ENCODE results near the gene DLEC1.

DLEC1 gene

DNA sequence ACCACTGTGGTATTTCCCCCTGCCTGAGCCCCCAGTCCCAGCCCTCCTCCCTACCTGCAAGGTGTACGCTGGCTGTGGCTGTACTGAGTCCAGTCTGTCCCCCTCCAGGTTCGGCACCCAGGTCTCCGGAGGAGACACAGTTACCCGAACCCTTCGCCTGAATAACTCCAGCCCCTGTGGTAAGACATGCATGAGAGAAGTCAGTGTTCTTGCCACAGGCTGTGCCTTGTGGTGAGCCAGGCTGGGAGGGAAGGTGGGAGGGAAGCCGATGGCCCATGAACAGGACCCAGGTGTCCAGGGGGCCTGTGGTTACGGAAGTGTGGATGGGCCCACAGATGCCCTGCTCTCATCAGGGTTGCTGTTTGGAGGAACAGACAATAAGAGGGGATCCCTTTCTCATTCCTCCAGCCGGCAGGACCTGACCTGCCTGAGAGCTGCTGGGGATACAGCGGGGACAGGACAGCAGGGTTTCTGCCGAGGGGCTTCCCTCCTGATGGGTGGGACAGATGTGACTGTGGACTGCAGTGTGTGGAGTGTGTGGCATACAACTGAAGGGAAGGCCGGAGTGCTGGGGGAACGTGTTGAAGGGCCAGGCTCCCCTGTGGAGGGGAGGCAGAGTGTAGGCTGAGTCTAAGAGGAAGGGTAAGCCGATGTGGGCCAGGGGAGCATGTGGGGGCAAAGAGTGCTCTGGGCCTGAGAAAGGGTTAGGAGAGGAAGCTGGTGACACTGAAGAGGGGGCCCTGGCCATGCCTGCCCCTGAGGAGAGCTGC is 76.1 kb downstream of the DLEC1 start:
- TF ChIP-seq TAF1 (IDR thresholded peaks at IDR 0.05; ENCODE audit: borderline replicate concordance, insufficient read depth, low read length) = no peak
- TF ChIP-seq FOXP2 (optimal IDR thresholded peaks at IDR 0.05; ENCODE audit: borderline replicate concordance, extremely low read depth, extremely low read length, insufficient read depth) = no peak
- no peak for TF ChIP-seq POLR2AphosphoS5 (IDR thresholded peaks at IDR 0.05; ENCODE audit: low read depth, low read length)
- TF ChIP-seq SIN3A (IDR thresholded peaks at IDR 0.05; ENCODE audit: borderline replicate concordance, insufficient read depth, low read length) = no peak
- TF ChIP-seq, protein P1, sequence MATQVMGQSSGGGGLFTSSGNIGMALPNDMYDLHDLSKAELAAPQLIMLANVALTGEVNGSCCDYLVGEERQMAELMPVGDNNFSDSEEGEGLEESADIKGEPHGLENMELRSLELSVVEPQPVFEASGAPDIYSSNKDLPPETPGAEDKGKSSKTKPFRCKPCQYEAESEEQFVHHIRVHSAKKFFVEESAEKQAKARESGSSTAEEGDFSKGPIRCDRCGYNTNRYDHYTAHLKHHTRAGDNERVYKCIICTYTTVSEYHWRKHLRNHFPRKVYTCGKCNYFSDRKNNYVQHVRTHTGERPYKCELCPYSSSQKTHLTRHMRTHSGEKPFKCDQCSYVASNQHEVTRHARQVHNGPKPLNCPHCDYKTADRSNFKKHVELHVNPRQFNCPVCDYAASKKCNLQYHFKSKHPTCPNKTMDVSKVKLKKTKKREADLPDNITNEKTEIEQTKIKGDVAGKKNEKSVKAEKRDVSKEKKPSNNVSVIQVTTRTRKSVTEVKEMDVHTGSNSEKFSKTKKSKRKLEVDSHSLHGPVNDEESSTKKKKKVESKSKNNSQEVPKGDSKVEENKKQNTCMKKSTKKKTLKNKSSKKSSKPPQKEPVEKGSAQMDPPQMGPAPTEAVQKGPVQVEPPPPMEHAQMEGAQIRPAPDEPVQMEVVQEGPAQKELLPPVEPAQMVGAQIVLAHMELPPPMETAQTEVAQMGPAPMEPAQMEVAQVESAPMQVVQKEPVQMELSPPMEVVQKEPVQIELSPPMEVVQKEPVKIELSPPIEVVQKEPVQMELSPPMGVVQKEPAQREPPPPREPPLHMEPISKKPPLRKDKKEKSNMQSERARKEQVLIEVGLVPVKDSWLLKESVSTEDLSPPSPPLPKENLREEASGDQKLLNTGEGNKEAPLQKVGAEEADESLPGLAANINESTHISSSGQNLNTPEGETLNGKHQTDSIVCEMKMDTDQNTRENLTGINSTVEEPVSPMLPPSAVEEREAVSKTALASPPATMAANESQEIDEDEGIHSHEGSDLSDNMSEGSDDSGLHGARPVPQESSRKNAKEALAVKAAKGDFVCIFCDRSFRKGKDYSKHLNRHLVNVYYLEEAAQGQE (IDR thresholded peaks at IDR 0.05; ENCODE audit: insufficient read depth in 1 of 2, low read depth in 2 of 2, low read length in 2 of 2) = no peak

DNA sequence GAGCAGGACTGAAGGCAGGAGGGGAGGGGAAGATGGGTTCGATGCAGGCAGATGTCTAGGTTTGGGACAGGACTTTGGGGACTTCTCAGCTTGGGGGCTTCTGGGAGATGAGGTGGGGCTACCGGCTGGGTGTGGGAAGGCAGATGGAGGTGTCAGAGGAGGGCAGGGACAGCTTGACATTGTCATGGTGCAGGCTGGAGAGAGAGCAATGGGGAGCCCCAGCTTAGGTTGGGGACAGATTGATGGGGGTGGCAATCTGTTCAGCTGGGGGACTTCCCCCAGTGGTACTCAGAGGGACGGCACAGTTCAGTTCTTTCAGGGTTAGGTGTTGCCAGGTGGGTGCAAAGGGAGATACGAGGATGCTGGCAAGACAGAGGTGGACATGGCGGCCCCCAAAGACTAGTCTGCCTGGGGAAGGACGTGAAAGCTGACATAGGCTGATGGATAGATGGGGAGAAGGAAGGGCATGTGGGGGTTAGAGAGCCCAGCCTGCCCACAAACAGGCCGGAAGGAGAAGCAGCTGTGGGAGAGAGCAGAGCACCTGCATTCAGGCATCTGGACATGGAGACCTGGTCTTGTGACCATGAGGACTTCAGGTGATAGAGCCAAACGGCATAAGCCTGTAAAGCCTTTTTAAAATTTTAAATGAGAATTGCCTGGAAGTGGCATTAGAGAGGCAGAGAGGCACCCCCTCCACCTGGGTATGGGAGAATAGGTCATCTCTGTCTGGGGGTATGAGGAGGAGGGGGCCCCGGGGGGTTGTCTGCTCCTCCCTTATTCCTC is 76.8 kb downstream of the DLEC1 start:
- TF ChIP-seq, protein P1 (IDR thresholded peaks at IDR 0.05; ENCODE audit: insufficient read depth in 1 of 2, low read depth in 2 of 2, low read length in 2 of 2) = no peak
- no peak for TF ChIP-seq FOXP2 (optimal IDR thresholded peaks at IDR 0.05; ENCODE audit: borderline replicate concordance, extremely low read depth, extremely low read length, insufficient read depth)
- TF ChIP-seq SIN3A (IDR thresholded peaks at IDR 0.05; ENCODE audit: borderline replicate concordance, insufficient read depth, low read length) = no peak
- TF ChIP-seq TAF1 (IDR thresholded peaks at IDR 0.05; ENCODE audit: borderline replicate concordance, insufficient read depth, low read length) = no peak
- TF ChIP-seq POLR2AphosphoS5 (IDR thresholded peaks at IDR 0.05; ENCODE audit: low read depth, low read length) = no peak

DNA sequence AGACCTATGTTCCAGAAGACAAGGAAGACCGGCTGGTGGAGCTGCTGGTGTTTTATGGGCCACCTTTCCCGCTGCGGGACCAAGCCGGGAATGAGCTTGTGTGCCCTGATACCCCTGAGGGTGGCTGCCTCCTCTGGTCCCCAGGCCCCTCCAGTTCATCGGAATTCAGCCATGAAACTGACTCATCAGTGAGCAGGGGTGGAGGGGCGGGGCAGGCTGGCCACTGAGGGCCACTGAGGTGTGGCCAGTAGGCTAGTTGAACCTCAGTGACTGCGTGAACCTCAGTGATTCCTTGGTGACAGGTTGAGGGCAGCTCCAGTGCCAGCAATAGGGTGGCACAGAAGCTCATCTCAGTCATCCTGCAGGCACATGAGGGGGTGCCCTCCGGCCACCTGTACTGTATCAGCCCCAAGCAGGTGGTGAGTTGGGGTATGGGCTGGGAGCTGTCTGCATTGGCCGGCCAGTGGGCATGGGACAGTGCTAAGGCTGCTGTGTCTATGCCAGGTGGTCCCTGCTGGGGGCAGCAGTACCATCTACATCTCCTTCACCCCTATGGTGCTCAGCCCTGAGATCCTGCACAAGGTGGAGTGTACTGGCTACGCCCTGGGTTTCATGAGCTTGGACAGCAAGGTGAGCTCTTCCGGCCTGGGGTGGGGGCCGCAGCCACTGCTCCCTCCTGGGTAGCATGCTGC is 77.6 kb downstream of the DLEC1 start:
- TF ChIP-seq POLR2AphosphoS5 (IDR thresholded peaks at IDR 0.05; ENCODE audit: low read depth, low read length) (no peak), FOXP2 (optimal IDR thresholded peaks at IDR 0.05; ENCODE audit: borderline replicate concordance, extremely low read depth, extremely low read length, insufficient read depth) (no peak), TAF1 (IDR thresholded peaks at IDR 0.05; ENCODE audit: borderline replicate concordance, insufficient read depth, low read length) (no peak), SIN3A (IDR thresholded peaks at IDR 0.05; ENCODE audit: borderline replicate concordance, insufficient read depth, low read length) (no peak)
- TF ChIP-seq, protein P1 (IDR thresholded peaks at IDR 0.05; ENCODE audit: insufficient read depth in 1 of 2, low read depth in 2 of 2, low read length in 2 of 2) = no peak

DNA sequence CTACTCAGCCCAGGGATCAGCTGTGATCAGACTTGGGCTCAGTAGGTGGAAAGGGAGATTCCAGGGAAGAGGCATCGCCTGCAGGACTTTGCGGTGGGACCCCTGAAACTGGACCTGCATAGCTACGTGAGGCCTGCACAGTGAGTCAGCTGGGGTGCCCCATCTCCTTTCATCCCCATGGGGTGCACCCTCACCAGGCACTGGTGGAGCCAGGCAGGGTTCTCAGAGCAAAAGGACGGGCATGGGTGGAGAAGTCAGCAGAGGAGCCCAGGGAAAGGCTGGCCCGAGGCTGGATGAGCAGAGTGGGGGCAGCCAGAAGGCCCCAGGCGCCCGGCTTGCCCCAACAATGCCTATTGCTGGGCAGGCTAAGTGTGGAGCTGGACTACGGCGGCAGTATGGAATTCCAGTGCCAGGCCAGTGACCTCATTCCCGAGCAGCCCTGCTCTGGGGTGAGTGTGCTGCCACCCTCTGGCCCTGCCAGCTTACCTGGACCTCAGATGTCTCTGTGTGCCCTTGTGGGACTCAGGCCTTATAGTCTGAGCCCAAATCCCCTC is 78.2 kb downstream of the DLEC1 start:
- TF ChIP-seq POLR2AphosphoS5 (IDR thresholded peaks at IDR 0.05; ENCODE audit: low read depth, low read length) (no peak), FOXP2 (optimal IDR thresholded peaks at IDR 0.05; ENCODE audit: borderline replicate concordance, extremely low read depth, extremely low read length, insufficient read depth) (no peak), TAF1 (IDR thresholded peaks at IDR 0.05; ENCODE audit: borderline replicate concordance, insufficient read depth, low read length) (no peak), SIN3A (IDR thresholded peaks at IDR 0.05; ENCODE audit: borderline replicate concordance, insufficient read depth, low read length) (no peak)
- TF ChIP-seq, protein P1 (IDR thresholded peaks at IDR 0.05; ENCODE audit: insufficient read depth in 1 of 2, low read depth in 2 of 2, low read length in 2 of 2) = no peak

Measured in PFSK-1 (cell line).